Measurements from ENCODE around the gene SPOPL.

Gene SPOPL

GRCh38 chr2:138493334-138493733 is 8.2 kb upstream of the SPOPL start:
- in situ Hi-C loops (cut with HindIII; ENCODE audit: low sequenced_read_pairs), result no loop called here

GRCh38 chr2:138494265-138494966 is 7.2 kb upstream of the SPOPL start:
- in situ Hi-C loops (cut with HindIII; ENCODE audit: low sequenced_read_pairs), result no loop called here

- in situ Hi-C loops (cut with HindIII; ENCODE audit: low sequenced_read_pairs), result no loop called here
Measured at GRCh38 chr2:138495384-138495783, 6.2 kb upstream of the SPOPL start.

GRCh38 chr2:138496096-138496651 is 5.4 kb upstream of the SPOPL start:
- in situ Hi-C loops (cut with HindIII; ENCODE audit: low sequenced_read_pairs), result no loop called here

- in situ Hi-C loops (cut with HindIII; ENCODE audit: low sequenced_read_pairs), result no loop called here
Measured at GRCh38 chr2:138497294-138497693, 4.3 kb upstream of the SPOPL start.

GRCh38 chr2:138499684-138500083 is 1.9 kb upstream of the SPOPL start:
- in situ Hi-C loops (cut with HindIII; ENCODE audit: low sequenced_read_pairs), result no loop called here

- in situ Hi-C loops (cut with HindIII; ENCODE audit: low sequenced_read_pairs), result no loop called here
Measured at GRCh38 chr2:138500592-138501424, 762 bp upstream of the SPOPL start.

GRCh38 chr2:138502255-138503086 is 901 bp downstream of the SPOPL start:
- in situ Hi-C loops (cut with HindIII; ENCODE audit: low sequenced_read_pairs), result no loop called here

- in situ Hi-C loops (cut with HindIII; ENCODE audit: low sequenced_read_pairs), result no loop called here
Measured at GRCh38 chr2:138503087-138503442, 1.5 kb downstream of the SPOPL start.

GRCh38 chr2:138503652-138504051 is 2.1 kb downstream of the SPOPL start:
- in situ Hi-C loops (cut with HindIII; ENCODE audit: low sequenced_read_pairs), result no loop called here

- in situ Hi-C loops (cut with HindIII; ENCODE audit: low sequenced_read_pairs), result no loop called here
Measured at GRCh38 chr2:138504092-138504491, 2.5 kb downstream of the SPOPL start.

- in situ Hi-C loops (cut with HindIII; ENCODE audit: low sequenced_read_pairs), result no loop called here
Measured at GRCh38 chr2:138504546-138505235, 3.1 kb downstream of the SPOPL start.

GRCh38 chr2:138507267-138507666 is 5.7 kb downstream of the SPOPL start:
- in situ Hi-C loops (cut with HindIII; ENCODE audit: low sequenced_read_pairs), result no loop called here

GRCh38 chr2:138510319-138510718 is 8.7 kb downstream of the SPOPL start:
- in situ Hi-C loops (cut with HindIII; ENCODE audit: low sequenced_read_pairs), result no loop called here

- in situ Hi-C loops (cut with HindIII; ENCODE audit: low sequenced_read_pairs), result no loop called here
Measured at GRCh38 chr2:138512672-138513071, 11.1 kb downstream of the SPOPL start.

- in situ Hi-C loops (cut with HindIII; ENCODE audit: low sequenced_read_pairs), result no loop called here
Measured at GRCh38 chr2:138514173-138514572, 12.6 kb downstream of the SPOPL start.

- in situ Hi-C loops (cut with HindIII; ENCODE audit: low sequenced_read_pairs), result no loop called here
Measured at GRCh38 chr2:138515092-138515491, 13.5 kb downstream of the SPOPL start.

GRCh38 chr2:138516030-138516704 is 14.6 kb downstream of the SPOPL start:
- in situ Hi-C loops (cut with HindIII; ENCODE audit: low sequenced_read_pairs), result no loop called here

GRCh38 chr2:138518860-138519259 is 17.3 kb downstream of the SPOPL start:
- in situ Hi-C loops (cut with HindIII; ENCODE audit: low sequenced_read_pairs), result no loop called here

- in situ Hi-C loops (cut with HindIII; ENCODE audit: low sequenced_read_pairs), result no loop called here
Measured at GRCh38 chr2:138521821-138522220, 20.3 kb downstream of the SPOPL start.
